GM23338 (cell line): ENCODE results near the gene LPAR6. TPM values are rescaled to one million over a fixed set of nuclear protein-coding genes. Genes with fewer than 3 reads are reported as not detected.

ENCODE experiments used
- ATAC-seq: fragments of 200-7000 bp; cut with Tn5 transposase; 3 replicates; pipeline ENCODE4 v1.9.1; 2020
- DNase-seq: peaks from one replicate; pipeline ENCODE4 v3.0.0-alpha.2; 2015; ENCODE audit warnings: low spot score
- H2AFZ ChIP-seq: fragments of 200-600 bp; sonication (generic); 2 replicates; pipeline ENCODE4 v1.8.0; 2016; ENCODE audit warnings: antibody characterized with exemption, mild to moderate bottlenecking, moderate library complexity
- H3F3A ChIP-seq: fragments of 200-600 bp; sonication (generic); replicated peaks from 2 replicates; pipeline ENCODE4 v1.8.0; 2017; ENCODE audit warnings: antibody characterized with exemption, mixed run types, low read depth
- H3K27ac ChIP-seq: fragments of 200-600 bp; sonication (generic); 2 replicates; pipeline ENCODE4 v1.6.1; 2016; ENCODE audit warnings: low read depth
- H3K27me3 ChIP-seq: fragments of 200-600 bp; sonication (generic); 2 replicates; pipeline ENCODE4 v1.8.0; 2016; ENCODE audit warnings: mild to moderate bottlenecking, mixed run types, moderate library complexity; ENCODE audit not compliant: insufficient read depth
- H3K36me3 ChIP-seq: fragments of 200-600 bp; sonication (generic); 2 replicates; pipeline ENCODE4 v1.8.0; 2016; ENCODE audit warnings: mild to moderate bottlenecking; ENCODE audit not compliant: insufficient read depth
- H3K4me1 ChIP-seq: fragments of 200-600 bp; sonication (generic); 2 replicates; pipeline ENCODE4 v1.8.0; 2016; ENCODE audit warnings: mild to moderate bottlenecking, moderate library complexity; ENCODE audit not compliant: insufficient read depth
- H3K4me2 ChIP-seq: fragments of 200-600 bp; sonication (generic); 2 replicates; pipeline ENCODE4 v1.7.1; 2017; ENCODE audit warnings: mixed run types
- H3K4me3 ChIP-seq: fragments of 200-600 bp; sonication (generic); 2 replicates; pipeline ENCODE4 v1.6.1; 2016; ENCODE audit warnings: mixed run types
- H3K79me2 ChIP-seq: fragments of 200-600 bp; sonication (generic); replicated peaks from 2 replicates; pipeline ENCODE4 v1.8.0; 2017; ENCODE audit warnings: mild to moderate bottlenecking; ENCODE audit not compliant: insufficient read depth
- H3K9me2 ChIP-seq: fragments of 200-600 bp; sonication (generic); 2 replicates; pipeline ENCODE4 v1.8.0; 2017; ENCODE audit not compliant: insufficient read depth
- H4K20me1 ChIP-seq: fragments of 200-600 bp; sonication (generic); replicated peaks from 2 replicates; pipeline ENCODE4 v1.8.0; 2017; ENCODE audit warnings: mild to moderate bottlenecking; ENCODE audit not compliant: insufficient read depth
- H3K27ac Mint-ChIP-seq: 2 replicates; pipeline ENCODE4 v1.8.0; 2020; ENCODE audit warnings: inconsistent platforms, mild to moderate bottlenecking, moderate library complexity, mixed read lengths
- H3K27me3 Mint-ChIP-seq: 3 replicates; pipeline ENCODE4 v1.8.0; 2022; ENCODE audit warnings: low read depth, mild to moderate bottlenecking, moderate library complexity, mixed read lengths, inconsistent platforms; ENCODE audit not compliant: insufficient read depth, poor library complexity
- H3K36me3 Mint-ChIP-seq: 3 replicates; pipeline ENCODE4 v1.8.0; 2021; ENCODE audit warnings: low read depth, mild to moderate bottlenecking, inconsistent platforms, moderate library complexity, mixed read lengths
- H3K4me1 Mint-ChIP-seq: 3 replicates; pipeline ENCODE4 v1.8.0; 2020; ENCODE audit warnings: mild to moderate bottlenecking, inconsistent platforms, mixed read lengths
- H3K4me3 Mint-ChIP-seq: 3 replicates; pipeline ENCODE4 v1.8.0; 2021; ENCODE audit warnings: moderate library complexity, mild to moderate bottlenecking, inconsistent platforms, mixed read lengths
- H3K9me3 Mint-ChIP-seq: 3 replicates; pipeline ENCODE4 v1.8.0; 2020; ENCODE audit warnings: moderate library complexity, mild to moderate bottlenecking, inconsistent platforms, mixed read lengths
- CREB1 ChIP-seq: fragments of 250-450 bp; sonication (Bioruptor Pico); IDR thresholded peaks from 2 replicates; pipeline ENCODE4 v1.5.0; 2020; ENCODE audit warnings: low read depth, mild to moderate bottlenecking, moderate library complexity
- EZH2 ChIP-seq: fragments of 200-600 bp; sonication (generic); IDR thresholded peaks from one replicate; pipeline ENCODE4 v1.8.0; 2017; ENCODE audit warnings: antibody characterized with exemption, mild to moderate bottlenecking, low read depth; ENCODE audit not compliant: unreplicated experiment
- EZH2phosphoT487 ChIP-seq: fragments of 200-600 bp; sonication (generic); IDR thresholded peaks from one replicate; pipeline ENCODE4 v1.8.1; 2018; ENCODE audit warnings: antibody characterized with exemption; ENCODE audit not compliant: unreplicated experiment
- JUNB ChIP-seq: IDR thresholded peaks from one replicate; pipeline ENCODE4 v1.6.1; 2016; ENCODE audit warnings: antibody characterized with exemption; ENCODE audit not compliant: unreplicated experiment
- NANOG ChIP-seq: IDR thresholded peaks from 2 replicates; pipeline ENCODE4 v1.6.1; 2016; ENCODE audit warnings: antibody characterized with exemption, borderline replicate concordance
- POLR2AphosphoS5 ChIP-seq: IDR thresholded peaks from 2 replicates; pipeline ENCODE4 v1.6.1; 2016; ENCODE audit warnings: antibody characterized with exemption, low read depth
- STAT1 ChIP-seq: IDR thresholded peaks from one replicate; pipeline ENCODE4 v1.6.1; 2016; ENCODE audit warnings: antibody characterized with exemption; ENCODE audit not compliant: unreplicated experiment
- ZNF114 ChIP-seq: fragments of 250-450 bp; sonication (Bioruptor Pico); IDR thresholded peaks from 2 replicates; pipeline ENCODE4 v1.5.0; 2020; ENCODE audit warnings: mild to moderate bottlenecking, moderate library complexity
- ZNF331 ChIP-seq: fragments of 250-450 bp; sonication (Bioruptor Pico); IDR thresholded peaks from 2 replicates; pipeline ENCODE4 v1.5.0; 2020; ENCODE audit warnings: low read depth, mild to moderate bottlenecking, moderate library complexity
- polyA plus RNA-seq: library from polyadenylated mRNA; unstranded; fragments of >200 nt; fragmentation: Nextera tagmentation; extraction: Ambion mirVana; gene quantifications from 2 replicates; pipeline ENCODE4 v1.2.1, GENCODE V29; 2016
- total RNA-seq: library from RNA; depleted of rRNA; stranded (reverse); fragments of >200 nt; shearing (Covaris generic); gene quantifications from 2 replicates; pipeline ENCODE4 v1.2.3, GENCODE V29; 2014
- TF ChIP-seq, protein P1 (sequence below): IDR thresholded peaks from 2 replicates; pipeline ENCODE4 v1.6.1; 2016; ENCODE audit warnings: antibody characterized with exemption
- TF ChIP-seq, protein P2 (sequence below), 2 experiments: fragments of 200-600 bp in 1 of 2; sonication (generic) in 1 of 2; conservative IDR thresholded peaks; 2 replicates each; pipeline versions ENCODE4 v1.5.1 to v1.6.1; 2016 to 2017; ENCODE audit warnings: antibody characterized with exemption in 2 of 2, low read depth in 2 of 2, mild to moderate bottlenecking in 2 of 2, moderate library complexity in 1 of 2
- TF ChIP-seq, protein P3 (sequence below): IDR thresholded peaks from one replicate; pipeline ENCODE4 v1.6.1; 2018; ENCODE audit warnings: antibody characterized with exemption; ENCODE audit not compliant: unreplicated experiment
- TF ChIP-seq, protein P4 (sequence below): fragments of 250-450 bp; sonication (Bioruptor Pico); IDR thresholded peaks from 2 replicates; pipeline ENCODE4 v1.5.0; 2020; ENCODE audit warnings: mild to moderate bottlenecking, moderate library complexity

Gene LPAR6
- total and polyA plus RNA-seq, 2 experiments from 2014 or later = 1.4 to 2.1 TPM

DNA sequence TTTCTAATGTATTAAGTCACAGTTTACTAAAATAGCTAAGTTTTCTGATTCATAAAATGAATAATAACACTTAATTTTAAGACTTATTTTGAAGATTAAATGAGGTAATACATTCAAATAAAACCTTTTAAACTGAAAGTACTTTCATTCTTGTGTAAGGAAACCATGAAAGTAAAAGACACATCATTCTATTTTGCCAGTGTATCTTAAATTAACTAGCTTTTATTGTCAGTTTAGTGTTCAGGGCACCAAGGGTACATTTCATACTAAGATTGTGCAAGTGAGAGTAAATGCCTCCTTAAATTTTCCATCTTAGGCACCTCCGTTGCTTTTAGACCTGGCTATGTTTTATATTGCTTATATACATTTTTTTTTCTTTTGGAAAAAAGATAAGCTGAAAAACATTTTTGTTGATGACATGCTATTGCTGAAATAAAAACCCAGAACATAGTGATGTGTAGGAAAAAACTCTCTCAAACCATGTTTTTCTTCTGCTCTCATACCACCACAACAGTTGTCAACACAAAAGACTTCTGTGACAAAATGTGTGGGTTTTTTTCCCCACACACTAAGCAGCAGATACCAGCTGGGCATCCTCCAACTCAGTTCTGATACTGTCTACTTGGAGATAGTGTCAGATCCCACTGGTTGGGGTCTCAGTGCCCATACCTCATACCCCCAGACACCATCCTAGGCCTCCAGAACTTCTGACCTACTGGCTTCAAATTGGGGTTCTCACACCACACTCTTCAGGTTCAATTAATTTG is 30.7 kb upstream of the LPAR6 start:
- no peak for ATAC-seq
- H3K36me3 ChIP-seq = no peaks in the 10 kb centered on the region

More for the DNA sequence above, 30.7 kb upstream of the LPAR6 start:
- H3F3A ChIP-seq = no peaks in the 10 kb centered on the region
- H3K79me2 ChIP-seq = no peaks in the 10 kb centered on the region
- Mint-ChIP-seq H3K4me1 (no peaks in the 10 kb centered on the region), H3K9me3 (no peaks in the 10 kb centered on the region), H3K36me3 (no peaks in the 10 kb centered on the region), H3K27me3 (no peaks in the 10 kb centered on the region), H3K4me3 (no peak overlapping the region), H3K27ac (no peak overlapping the region)
- no peak overlapping the region for H3K4me2 ChIP-seq
- TF ChIP-seq ZNF114 (no peak), EZH2 (no peak), EZH2phosphoT487 (no peak), JUNB (no peak), CREB1 (CRISPR knock-in tag) (no peak), NANOG (no peak), ZNF331 (CRISPR knock-in tag) (no peak), POLR2AphosphoS5 (no peak), STAT1 (no peak)
- TF ChIP-seq, protein P1, sequence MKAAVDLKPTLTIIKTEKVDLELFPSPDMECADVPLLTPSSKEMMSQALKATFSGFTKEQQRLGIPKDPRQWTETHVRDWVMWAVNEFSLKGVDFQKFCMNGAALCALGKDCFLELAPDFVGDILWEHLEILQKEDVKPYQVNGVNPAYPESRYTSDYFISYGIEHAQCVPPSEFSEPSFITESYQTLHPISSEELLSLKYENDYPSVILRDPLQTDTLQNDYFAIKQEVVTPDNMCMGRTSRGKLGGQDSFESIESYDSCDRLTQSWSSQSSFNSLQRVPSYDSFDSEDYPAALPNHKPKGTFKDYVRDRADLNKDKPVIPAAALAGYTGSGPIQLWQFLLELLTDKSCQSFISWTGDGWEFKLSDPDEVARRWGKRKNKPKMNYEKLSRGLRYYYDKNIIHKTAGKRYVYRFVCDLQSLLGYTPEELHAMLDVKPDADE = no peak
- TF ChIP-seq, protein P2, sequence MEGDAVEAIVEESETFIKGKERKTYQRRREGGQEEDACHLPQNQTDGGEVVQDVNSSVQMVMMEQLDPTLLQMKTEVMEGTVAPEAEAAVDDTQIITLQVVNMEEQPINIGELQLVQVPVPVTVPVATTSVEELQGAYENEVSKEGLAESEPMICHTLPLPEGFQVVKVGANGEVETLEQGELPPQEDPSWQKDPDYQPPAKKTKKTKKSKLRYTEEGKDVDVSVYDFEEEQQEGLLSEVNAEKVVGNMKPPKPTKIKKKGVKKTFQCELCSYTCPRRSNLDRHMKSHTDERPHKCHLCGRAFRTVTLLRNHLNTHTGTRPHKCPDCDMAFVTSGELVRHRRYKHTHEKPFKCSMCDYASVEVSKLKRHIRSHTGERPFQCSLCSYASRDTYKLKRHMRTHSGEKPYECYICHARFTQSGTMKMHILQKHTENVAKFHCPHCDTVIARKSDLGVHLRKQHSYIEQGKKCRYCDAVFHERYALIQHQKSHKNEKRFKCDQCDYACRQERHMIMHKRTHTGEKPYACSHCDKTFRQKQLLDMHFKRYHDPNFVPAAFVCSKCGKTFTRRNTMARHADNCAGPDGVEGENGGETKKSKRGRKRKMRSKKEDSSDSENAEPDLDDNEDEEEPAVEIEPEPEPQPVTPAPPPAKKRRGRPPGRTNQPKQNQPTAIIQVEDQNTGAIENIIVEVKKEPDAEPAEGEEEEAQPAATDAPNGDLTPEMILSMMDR (conservative IDR thresholded peaks at IDR 0.05; ENCODE audit: low read depth in 2 of 2) = no peak
- TF ChIP-seq, protein P3, sequence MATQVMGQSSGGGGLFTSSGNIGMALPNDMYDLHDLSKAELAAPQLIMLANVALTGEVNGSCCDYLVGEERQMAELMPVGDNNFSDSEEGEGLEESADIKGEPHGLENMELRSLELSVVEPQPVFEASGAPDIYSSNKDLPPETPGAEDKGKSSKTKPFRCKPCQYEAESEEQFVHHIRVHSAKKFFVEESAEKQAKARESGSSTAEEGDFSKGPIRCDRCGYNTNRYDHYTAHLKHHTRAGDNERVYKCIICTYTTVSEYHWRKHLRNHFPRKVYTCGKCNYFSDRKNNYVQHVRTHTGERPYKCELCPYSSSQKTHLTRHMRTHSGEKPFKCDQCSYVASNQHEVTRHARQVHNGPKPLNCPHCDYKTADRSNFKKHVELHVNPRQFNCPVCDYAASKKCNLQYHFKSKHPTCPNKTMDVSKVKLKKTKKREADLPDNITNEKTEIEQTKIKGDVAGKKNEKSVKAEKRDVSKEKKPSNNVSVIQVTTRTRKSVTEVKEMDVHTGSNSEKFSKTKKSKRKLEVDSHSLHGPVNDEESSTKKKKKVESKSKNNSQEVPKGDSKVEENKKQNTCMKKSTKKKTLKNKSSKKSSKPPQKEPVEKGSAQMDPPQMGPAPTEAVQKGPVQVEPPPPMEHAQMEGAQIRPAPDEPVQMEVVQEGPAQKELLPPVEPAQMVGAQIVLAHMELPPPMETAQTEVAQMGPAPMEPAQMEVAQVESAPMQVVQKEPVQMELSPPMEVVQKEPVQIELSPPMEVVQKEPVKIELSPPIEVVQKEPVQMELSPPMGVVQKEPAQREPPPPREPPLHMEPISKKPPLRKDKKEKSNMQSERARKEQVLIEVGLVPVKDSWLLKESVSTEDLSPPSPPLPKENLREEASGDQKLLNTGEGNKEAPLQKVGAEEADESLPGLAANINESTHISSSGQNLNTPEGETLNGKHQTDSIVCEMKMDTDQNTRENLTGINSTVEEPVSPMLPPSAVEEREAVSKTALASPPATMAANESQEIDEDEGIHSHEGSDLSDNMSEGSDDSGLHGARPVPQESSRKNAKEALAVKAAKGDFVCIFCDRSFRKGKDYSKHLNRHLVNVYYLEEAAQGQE = no peak
- TF ChIP-seq, protein P4, sequence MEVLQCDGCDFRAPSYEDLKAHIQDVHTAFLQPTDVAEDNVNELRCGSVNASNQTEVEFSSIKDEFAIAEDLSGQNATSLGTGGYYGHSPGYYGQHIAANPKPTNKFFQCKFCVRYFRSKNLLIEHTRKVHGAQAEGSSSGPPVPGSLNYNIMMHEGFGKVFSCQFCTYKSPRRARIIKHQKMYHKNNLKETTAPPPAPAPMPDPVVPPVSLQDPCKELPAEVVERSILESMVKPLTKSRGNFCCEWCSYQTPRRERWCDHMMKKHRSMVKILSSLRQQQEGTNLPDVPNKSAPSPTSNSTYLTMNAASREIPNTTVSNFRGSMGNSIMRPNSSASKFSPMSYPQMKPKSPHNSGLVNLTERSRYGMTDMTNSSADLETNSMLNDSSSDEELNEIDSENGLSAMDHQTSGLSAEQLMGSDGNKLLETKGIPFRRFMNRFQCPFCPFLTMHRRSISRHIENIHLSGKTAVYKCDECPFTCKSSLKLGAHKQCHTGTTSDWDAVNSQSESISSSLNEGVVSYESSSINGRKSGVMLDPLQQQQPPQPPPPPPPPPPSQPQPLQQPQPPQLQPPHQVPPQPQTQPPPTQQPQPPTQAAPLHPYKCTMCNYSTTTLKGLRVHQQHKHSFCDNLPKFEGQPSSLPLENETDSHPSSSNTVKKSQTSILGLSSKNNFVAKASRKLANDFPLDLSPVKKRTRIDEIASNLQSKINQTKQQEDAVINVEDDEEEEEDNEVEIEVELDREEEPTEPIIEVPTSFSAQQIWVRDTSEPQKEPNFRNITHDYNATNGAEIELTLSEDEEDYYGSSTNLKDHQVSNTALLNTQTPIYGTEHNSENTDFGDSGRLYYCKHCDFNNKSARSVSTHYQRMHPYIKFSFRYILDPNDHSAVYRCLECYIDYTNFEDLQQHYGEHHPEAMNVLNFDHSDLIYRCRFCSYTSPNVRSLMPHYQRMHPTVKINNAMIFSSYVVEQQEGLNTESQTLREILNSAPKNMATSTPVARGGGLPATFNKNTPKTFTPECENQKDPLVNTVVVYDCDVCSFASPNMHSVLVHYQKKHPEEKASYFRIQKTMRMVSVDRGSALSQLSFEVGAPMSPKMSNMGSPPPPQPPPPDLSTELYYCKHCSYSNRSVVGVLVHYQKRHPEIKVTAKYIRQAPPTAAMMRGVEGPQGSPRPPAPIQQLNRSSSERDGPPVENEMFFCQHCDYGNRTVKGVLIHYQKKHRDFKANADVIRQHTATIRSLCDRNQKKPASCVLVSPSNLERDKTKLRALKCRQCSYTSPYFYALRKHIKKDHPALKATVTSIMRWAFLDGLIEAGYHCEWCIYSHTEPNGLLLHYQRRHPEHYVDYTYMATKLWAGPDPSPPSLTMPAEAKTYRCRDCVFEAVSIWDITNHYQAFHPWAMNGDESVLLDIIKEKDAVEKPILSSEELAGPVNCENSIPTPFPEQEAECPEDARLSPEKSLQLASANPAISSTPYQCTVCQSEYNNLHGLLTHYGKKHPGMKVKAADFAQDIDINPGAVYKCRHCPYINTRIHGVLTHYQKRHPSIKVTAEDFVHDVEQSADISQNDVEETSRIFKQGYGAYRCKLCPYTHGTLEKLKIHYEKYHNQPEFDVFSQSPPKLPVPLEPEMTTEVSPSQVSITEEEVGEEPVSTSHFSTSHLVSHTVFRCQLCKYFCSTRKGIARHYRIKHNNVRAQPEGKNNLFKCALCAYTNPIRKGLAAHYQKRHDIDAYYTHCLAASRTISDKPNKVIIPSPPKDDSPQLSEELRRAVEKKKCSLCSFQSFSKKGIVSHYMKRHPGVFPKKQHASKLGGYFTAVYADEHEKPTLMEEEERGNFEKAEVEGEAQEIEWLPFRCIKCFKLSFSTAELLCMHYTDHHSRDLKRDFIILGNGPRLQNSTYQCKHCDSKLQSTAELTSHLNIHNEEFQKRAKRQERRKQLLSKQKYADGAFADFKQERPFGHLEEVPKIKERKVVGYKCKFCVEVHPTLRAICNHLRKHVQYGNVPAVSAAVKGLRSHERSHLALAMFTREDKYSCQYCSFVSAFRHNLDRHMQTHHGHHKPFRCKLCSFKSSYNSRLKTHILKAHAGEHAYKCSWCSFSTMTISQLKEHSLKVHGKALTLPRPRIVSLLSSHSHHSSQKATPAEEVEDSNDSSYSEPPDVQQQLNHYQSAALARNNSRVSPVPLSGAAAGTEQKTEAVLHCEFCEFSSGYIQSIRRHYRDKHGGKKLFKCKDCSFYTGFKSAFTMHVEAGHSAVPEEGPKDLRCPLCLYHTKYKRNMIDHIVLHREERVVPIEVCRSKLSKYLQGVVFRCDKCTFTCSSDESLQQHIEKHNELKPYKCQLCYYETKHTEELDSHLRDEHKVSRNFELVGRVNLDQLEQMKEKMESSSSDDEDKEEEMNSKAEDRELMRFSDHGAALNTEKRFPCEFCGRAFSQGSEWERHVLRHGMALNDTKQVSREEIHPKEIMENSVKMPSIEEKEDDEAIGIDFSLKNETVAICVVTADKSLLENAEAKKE = no peak
- no peaks in the 10 kb centered on the region for H4K20me1 ChIP-seq
- H3K27me3 ChIP-seq = no peaks in the 10 kb centered on the region
- H2AFZ ChIP-seq = no peak overlapping the region
- no peaks in the 10 kb centered on the region for H3K9me2 ChIP-seq
- H3K4me3 ChIP-seq = no peak overlapping the region
- no peak for DNase-seq
- H3K4me1 ChIP-seq = no peaks in the 10 kb centered on the region
- no peak overlapping the region for H3K27ac ChIP-seq
